Activated naive CD4-positive, alpha-beta T cell treated with anti-CD3 and anti-CD28 coated beads, Interleukin-2, amount 50 U/mL, for 24 hours (primary cell): ENCODE results near the gene ANKRD13B.

Experiments
- H3K27ac Mint-ChIP-seq: one replicate; pipeline ENCODE4 v1.8.0; 2021; ENCODE audit warnings: mild to moderate bottlenecking, mixed read lengths
- H3K27me3 Mint-ChIP-seq: one replicate; pipeline ENCODE4 v1.8.0; 2021; ENCODE audit warnings: mixed read lengths
- H3K36me3 Mint-ChIP-seq: one replicate; pipeline ENCODE4 v1.8.0; 2021; ENCODE audit warnings: mixed read lengths
- H3K4me1 Mint-ChIP-seq: one replicate; pipeline ENCODE4 v1.8.0; 2021; ENCODE audit warnings: mixed read lengths
- H3K4me3 Mint-ChIP-seq: one replicate; pipeline ENCODE4 v1.8.0; 2021; ENCODE audit warnings: mild to moderate bottlenecking, mixed read lengths
- H3K9me3 Mint-ChIP-seq: one replicate; pipeline ENCODE4 v1.8.0; 2021; ENCODE audit warnings: mixed read lengths

Gene ANKRD13B

GRCh38 chr17:29595107-29595942 is 2.4 kb downstream of the ANKRD13B start:
- Mint-ChIP-seq H3K27ac (no peak overlapping the region), H3K27me3 (no peaks in the 10 kb centered on the region), H3K4me3 (peak overlapping the region; percentile 79), H3K4me1 (peaks cover 34% of the 10 kb centered on the region), H3K36me3 (no peaks in the 10 kb centered on the region), H3K9me3 (no peaks in the 10 kb centered on the region)

- H3K4me3 Mint-ChIP-seq, result no peak overlapping the region
- H3K27me3 Mint-ChIP-seq, result no peaks in the 10 kb centered on the region
- H3K27ac Mint-ChIP-seq, result no peak overlapping the region
- peaks cover 25% of the 10 kb centered on the region for H3K4me1 Mint-ChIP-seq
- H3K36me3 Mint-ChIP-seq, result no peaks in the 10 kb centered on the region
- H3K9me3 Mint-ChIP-seq, result no peaks in the 10 kb centered on the region
Observed at GRCh38 chr17:29595943-29596774, 3.2 kb downstream of the ANKRD13B start.

- Mint-ChIP-seq H3K9me3 (no peaks in the 10 kb centered on the region), H3K4me3 (no peak overlapping the region), H3K27ac (no peak overlapping the region), H3K27me3 (no peaks in the 10 kb centered on the region), H3K36me3 (no peaks in the 10 kb centered on the region), H3K4me1 (peaks cover 19% of the 10 kb centered on the region)
Observed at GRCh38 chr17:29596811-29597210, 3.9 kb downstream of the ANKRD13B start.

GRCh38 chr17:29597361-29598172 is 4.6 kb downstream of the ANKRD13B start:
- Mint-ChIP-seq H3K36me3 (no peaks in the 10 kb centered on the region), H3K4me1 (peaks cover 11% of the 10 kb centered on the region), H3K27me3 (no peaks in the 10 kb centered on the region), H3K9me3 (no peaks in the 10 kb centered on the region), H3K27ac (peak overlapping the region; percentile 35), H3K4me3 (no peak overlapping the region)

GRCh38 chr17:29603109-29603674 is 10.3 kb downstream of the ANKRD13B start:
- Mint-ChIP-seq H3K4me1 (no peaks in the 10 kb centered on the region), H3K27ac (peak overlapping the region; percentile 30), H3K9me3 (no peaks in the 10 kb centered on the region), H3K36me3 (no peaks in the 10 kb centered on the region), H3K4me3 (no peak overlapping the region), H3K27me3 (no peaks in the 10 kb centered on the region)

GRCh38 chr17:29607557-29608195 is 14.7 kb downstream of the ANKRD13B start:
- H3K9me3 Mint-ChIP-seq, result no peaks in the 10 kb centered on the region
- no peak overlapping the region for H3K4me3 Mint-ChIP-seq
- no peaks in the 10 kb centered on the region for H3K27me3 Mint-ChIP-seq
- H3K36me3 Mint-ChIP-seq, result no peaks in the 10 kb centered on the region
- no peaks in the 10 kb centered on the region for H3K4me1 Mint-ChIP-seq
- no peak overlapping the region for H3K27ac Mint-ChIP-seq

GRCh38 chr17:29608986-29609385 is 16.1 kb downstream of the ANKRD13B start:
- Mint-ChIP-seq H3K27me3 (no peaks in the 10 kb centered on the region), H3K4me1 (peaks cover 4% of the 10 kb centered on the region), H3K4me3 (no peak overlapping the region)

GRCh38 chr17:29610395-29610794 is 17.5 kb downstream of the ANKRD13B start:
- Mint-ChIP-seq H3K4me1 (peaks cover 18% of the 10 kb centered on the region), H3K9me3 (no peaks in the 10 kb centered on the region), H3K27me3 (no peaks in the 10 kb centered on the region), H3K4me3 (no peak overlapping the region), H3K36me3 (no peaks in the 10 kb centered on the region), H3K27ac (no peak overlapping the region)

More at GRCh38 chr17:29608986-29609385, 16.1 kb downstream of the ANKRD13B start:
- Mint-ChIP-seq H3K36me3 (no peaks in the 10 kb centered on the region), H3K27ac (no peak overlapping the region), H3K9me3 (no peaks in the 10 kb centered on the region)

GRCh38 chr17:29611351-29612093 is 18.6 kb downstream of the ANKRD13B start:
- H3K9me3 Mint-ChIP-seq, result no peaks in the 10 kb centered on the region
- H3K4me3 Mint-ChIP-seq, result no peak overlapping the region
- H3K36me3 Mint-ChIP-seq, result no peaks in the 10 kb centered on the region
- peaks cover 22% of the 10 kb centered on the region for H3K4me1 Mint-ChIP-seq
- H3K27me3 Mint-ChIP-seq, result no peaks in the 10 kb centered on the region
- no peak overlapping the region for H3K27ac Mint-ChIP-seq

- Mint-ChIP-seq H3K4me3 (no peak overlapping the region), H3K27ac (no peak overlapping the region), H3K27me3 (no peaks in the 10 kb centered on the region), H3K4me1 (peaks cover 28% of the 10 kb centered on the region), H3K9me3 (no peaks in the 10 kb centered on the region), H3K36me3 (no peaks in the 10 kb centered on the region)
Observed at GRCh38 chr17:29612094-29612403, 19.1 kb downstream of the ANKRD13B start.

GRCh38 chr17:29612404-29613280 is 19.7 kb downstream of the ANKRD13B start:
- Mint-ChIP-seq H3K27me3 (no peaks in the 10 kb centered on the region), H3K4me1 (peaks cover 32% of the 10 kb centered on the region), H3K36me3 (no peaks in the 10 kb centered on the region), H3K27ac (no peak overlapping the region), H3K9me3 (no peaks in the 10 kb centered on the region), H3K4me3 (peak overlapping the region; percentile 68)

- Mint-ChIP-seq H3K36me3 (no peaks in the 10 kb centered on the region), H3K4me3 (no peak overlapping the region), H3K27ac (no peak overlapping the region), H3K9me3 (no peaks in the 10 kb centered on the region), H3K4me1 (peaks cover 32% of the 10 kb centered on the region), H3K27me3 (no peaks in the 10 kb centered on the region)
Observed at GRCh38 chr17:29613352-29613837, 20.5 kb downstream of the ANKRD13B start.

- H3K27me3 Mint-ChIP-seq, result no peaks in the 10 kb centered on the region
- H3K4me1 Mint-ChIP-seq, result peaks cover 32% of the 10 kb centered on the region
- peak overlapping the region; percentile 72 for H3K4me3 Mint-ChIP-seq
- no peaks in the 10 kb centered on the region for H3K36me3 Mint-ChIP-seq
- H3K9me3 Mint-ChIP-seq, result no peaks in the 10 kb centered on the region
- no peak overlapping the region for H3K27ac Mint-ChIP-seq
Observed at GRCh38 chr17:29613856-29614255, 20.9 kb downstream of the ANKRD13B start.
